ENCODE results near the gene WAC. TPM values are rescaled to one million over a fixed set of nuclear protein-coding genes. Genes with fewer than 3 reads are reported as not detected.

Gene WAC
- total and polyA plus RNA-seq, 2 of the 13 experiments (the other 11 are each of a cell fraction or from before 2014, with no cell fraction given) = 69.1 to 96.2 TPM

- no peak for TF ChIP-seq KIAA2018 (CRISPR knock-in tag; IDR thresholded peaks at IDR 0.05; ENCODE audit: borderline replicate concordance)
- no peak for TF ChIP-seq JUND (CRISPR knock-in tag; IDR thresholded peaks at IDR 0.05)
- TF ChIP-seq ZNF432 (CRISPR knock-in tag; IDR thresholded peaks at IDR 0.05; ENCODE audit: borderline replicate concordance) = no peak
- no peak for TF ChIP-seq HINFP (CRISPR knock-in tag; IDR thresholded peaks at IDR 0.05; ENCODE audit: low read depth)
- no peak for TF ChIP-seq HOXA5 (CRISPR knock-in tag; IDR thresholded peaks at IDR 0.05)
- no peak for TF ChIP-seq ZNF232 (CRISPR knock-in tag; IDR thresholded peaks at IDR 0.05; ENCODE audit: borderline replicate concordance)
- TF ChIP-seq LCORL (IDR thresholded peaks at IDR 0.05) = no peak
- no peak for TF ChIP-seq LCORL (CRISPR knock-in tag; IDR thresholded peaks at IDR 0.05)
- no peak for TF ChIP-seq ZBTB34 (CRISPR knock-in tag; IDR thresholded peaks at IDR 0.05)
- TF ChIP-seq KLF6 (CRISPR knock-in tag; IDR thresholded peaks at IDR 0.05) = no peak
- no peak for TF ChIP-seq ZFAT (CRISPR knock-in tag; conservative IDR thresholded peaks at IDR 0.05)
- TF ChIP-seq RCOR2 (CRISPR knock-in tag; IDR thresholded peaks at IDR 0.05) = no peak
- no peak for TF ChIP-seq SOX13 (IDR thresholded peaks at IDR 0.05)
- peak in 1 of 2 experiments; percentile 55; a peak in 1 of 4 replicates for TF ChIP-seq SOX13 (CRISPR knock-in tag; conservative IDR thresholded peaks at IDR 0.05 in 1 of 2, IDR thresholded peaks at IDR 0.05 in 1 of 2)
- no peak for TF ChIP-seq YEATS4 (CRISPR knock-in tag; IDR thresholded peaks at IDR 0.05; ENCODE audit: borderline replicate concordance)
- TF ChIP-seq ZBTB49 (CRISPR knock-in tag; IDR thresholded peaks at IDR 0.05; ENCODE audit: borderline replicate concordance) = no peak
Measured at GRCh38 chr10:28508304-28508925, 24.5 kb upstream of the WAC start (continued).
